Chondrocyte (in vitro differentiated cells): Measurements from ENCODE around the gene GPR183. TPM values are rescaled to one million over a fixed set of nuclear protein-coding genes. Genes with fewer than 3 reads are reported as not detected.

Experiments used
- DNase-seq: peaks from one replicate; pipeline ENCODE4 v3.0.0; 2021; ENCODE audit warnings: mixed read lengths, low spot score
- H3K27ac Mint-ChIP-seq: one replicate; pipeline ENCODE4 v1.8.0; 2021; ENCODE audit warnings: mild to moderate bottlenecking, moderate library complexity, mixed read lengths; ENCODE audit not compliant: unreplicated experiment
- H3K27me3 Mint-ChIP-seq: 2 replicates; pipeline ENCODE4 v1.8.0; 2021; ENCODE audit warnings: low read depth, mixed read lengths
- H3K36me3 Mint-ChIP-seq: 2 replicates; pipeline ENCODE4 v1.8.0; 2021; ENCODE audit warnings: low read depth, mixed read lengths
- H3K4me1 Mint-ChIP-seq: 2 replicates; pipeline ENCODE4 v1.8.0; 2021; ENCODE audit warnings: low read depth, mild to moderate bottlenecking, mixed read lengths
- H3K4me3 Mint-ChIP-seq: one replicate; pipeline ENCODE4 v1.8.0; 2021; ENCODE audit warnings: mild to moderate bottlenecking, moderate library complexity, mixed read lengths; ENCODE audit not compliant: unreplicated experiment
- H3K9me3 Mint-ChIP-seq: 2 replicates; pipeline ENCODE4 v1.8.0; 2021; ENCODE audit warnings: low read depth, mixed read lengths
- CTCF ChIP-seq: fragments of 200-600 bp; sonication (generic); IDR thresholded peaks from 2 replicates; pipeline ENCODE4 v1.5.0; 2021; ENCODE audit warnings: antibody characterized with exemption, mild to moderate bottlenecking, moderate library complexity
- total RNA-seq: library from RNA; stranded (reverse); gene quantifications from 3 replicates; pipeline ENCODE4 v1.2.1, GENCODE V29; 2021

Gene GPR183
- total RNA-seq, 1 donor from 2014 or later: 5.7 TPM

- Mint-ChIP-seq H3K27me3 (no peaks in the 10 kb centered on the region), H3K27ac (no peak overlapping the region), H3K36me3 (peaks cover 2% of the 10 kb centered on the region), H3K4me3 (no peak overlapping the region), H3K4me1 (peaks cover 53% of the 10 kb centered on the region), H3K9me3 (no peaks in the 10 kb centered on the region)
- no peak for TF ChIP-seq CTCF
- DNase-seq: no peak
Observed at GRCh38 chr13:99316224-99316623, 9.0 kb upstream of the GPR183 start.

- no peak for TF ChIP-seq CTCF
- peaks cover 57% of the 10 kb centered on the region for H3K4me1 Mint-ChIP-seq
- no peak for DNase-seq
- H3K27me3 Mint-ChIP-seq: no peaks in the 10 kb centered on the region
- H3K27ac Mint-ChIP-seq: no peak overlapping the region
- peaks cover 2% of the 10 kb centered on the region for H3K36me3 Mint-ChIP-seq
- H3K4me3 Mint-ChIP-seq: no peak overlapping the region
- no peaks in the 10 kb centered on the region for H3K9me3 Mint-ChIP-seq
Observed at GRCh38 chr13:99315186-99315585, 8.0 kb upstream of the GPR183 start.

- H3K27me3 Mint-ChIP-seq: no peaks in the 10 kb centered on the region
- H3K4me1 Mint-ChIP-seq: peaks cover 57% of the 10 kb centered on the region
- H3K36me3 Mint-ChIP-seq: peaks cover 2% of the 10 kb centered on the region
- H3K4me3 Mint-ChIP-seq: no peak overlapping the region
- no peak for TF ChIP-seq CTCF
- H3K9me3 Mint-ChIP-seq: no peaks in the 10 kb centered on the region
- peak overlapping the region; percentile 39 for H3K27ac Mint-ChIP-seq
- no peak for DNase-seq
Observed at GRCh38 chr13:99314640-99315176, 7.5 kb upstream of the GPR183 start.

- H3K4me3 Mint-ChIP-seq: no peak overlapping the region
- H3K4me1 Mint-ChIP-seq: peaks cover 62% of the 10 kb centered on the region
- H3K27me3 Mint-ChIP-seq: no peaks in the 10 kb centered on the region
- no peak for DNase-seq
- no peak for TF ChIP-seq CTCF
- H3K36me3 Mint-ChIP-seq: peaks cover 2% of the 10 kb centered on the region
- no peak overlapping the region for H3K27ac Mint-ChIP-seq
- H3K9me3 Mint-ChIP-seq: no peaks in the 10 kb centered on the region
Observed at GRCh38 chr13:99313941-99314340, 6.7 kb upstream of the GPR183 start.

DNA sequence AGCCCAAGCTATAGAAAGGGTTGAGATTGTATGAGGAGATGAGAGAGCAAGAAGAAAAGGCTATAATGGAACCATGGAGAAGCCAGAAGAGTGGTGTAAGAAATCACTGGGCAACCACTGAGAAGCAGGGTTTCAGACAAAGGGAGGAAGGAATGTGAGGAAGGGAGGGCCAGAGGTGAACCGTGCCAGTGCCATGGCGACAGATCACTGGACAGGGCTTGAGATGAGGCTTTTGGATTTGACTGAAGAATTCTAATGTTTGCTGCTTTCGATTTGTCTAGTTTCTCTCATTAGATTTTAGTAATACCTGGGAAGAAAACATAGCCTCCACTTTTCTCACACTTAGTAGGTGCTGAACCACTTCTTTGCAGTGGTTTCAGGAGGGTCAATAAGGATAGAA lies 6.3 kb upstream of the GPR183 start:
- peak overlapping the region; percentile 6 for H3K27ac Mint-ChIP-seq

More for the DNA sequence above, 6.3 kb upstream of the GPR183 start:
- DNase-seq: no peak
- peaks cover 4% of the 10 kb centered on the region for H3K36me3 Mint-ChIP-seq
- no peaks in the 10 kb centered on the region for H3K27me3 Mint-ChIP-seq
- TF ChIP-seq CTCF: no peak
- H3K9me3 Mint-ChIP-seq: no peaks in the 10 kb centered on the region
- H3K4me3 Mint-ChIP-seq: no peak overlapping the region
- peaks cover 66% of the 10 kb centered on the region for H3K4me1 Mint-ChIP-seq
